AG04450 (cell line): ENCODE results near the gene FGF22. TPM values are rescaled to one million over a fixed set of nuclear protein-coding genes. Genes with fewer than 3 reads are reported as not detected.

Experiments
- CTCF ChIA-PET: fragments of 300-600, 350-600 bp; formaldehyde crosslinking; extraction: SDS; loops from one replicate; lab custom pipeline; 2022; ENCODE audit warnings: antibody characterized with exemption, inconsistent platforms; lab: Charles Lee
- POLR2A ChIA-PET: fragments of 350-600 bp; formaldehyde crosslinking; extraction: SDS; loops from one replicate; lab custom pipeline; 2021; ENCODE audit warnings: antibody characterized with exemption, inconsistent platforms; lab: Yijun Ruan, JAX
- DNase-seq: peaks from one replicate; pipeline ENCODE4 v3.0.0-alpha.2; 2011; ENCODE audit warnings: low read depth, low spot score
- H3K27ac ChIP-seq: one replicate; pipeline ENCODE4 v1.5.1; 2012; ENCODE audit warnings: low read depth, low read length, control low read depth
- H3K27me3 ChIP-seq: one replicate; pipeline ENCODE4 v1.6.0; 2012; ENCODE audit warnings: low read length; ENCODE audit not compliant: control insufficient read depth, insufficient read depth
- H3K4me3 ChIP-seq: 2 replicates; pipeline ENCODE4 v1.5.1; 2011; ENCODE audit warnings: mild to moderate bottlenecking, low read depth, low read length, control low read depth
- H3K9me3 ChIP-seq: 2 replicates; pipeline ENCODE4 v1.5.1; 2012; ENCODE audit warnings: low read length; ENCODE audit not compliant: control insufficient read depth, insufficient read depth
- polyA plus RNA-seq: library from polyadenylated mRNA; depleted of rRNA; stranded (reverse); fragments of >200 nt; gene quantifications from 2 replicates; pipeline ENCODE4 v1.2.3, GENCODE V29; 2011
- TF ChIP-seq, protein P1 (sequence below): IDR thresholded peaks from 2 replicates; pipeline ENCODE4 v1.5.1; 2011; ENCODE audit warnings: low read depth, low read length, control low read depth, inconsistent platforms

FGF22 gene
- polyA plus RNA-seq, 1 experiment: not detected

DNA sequence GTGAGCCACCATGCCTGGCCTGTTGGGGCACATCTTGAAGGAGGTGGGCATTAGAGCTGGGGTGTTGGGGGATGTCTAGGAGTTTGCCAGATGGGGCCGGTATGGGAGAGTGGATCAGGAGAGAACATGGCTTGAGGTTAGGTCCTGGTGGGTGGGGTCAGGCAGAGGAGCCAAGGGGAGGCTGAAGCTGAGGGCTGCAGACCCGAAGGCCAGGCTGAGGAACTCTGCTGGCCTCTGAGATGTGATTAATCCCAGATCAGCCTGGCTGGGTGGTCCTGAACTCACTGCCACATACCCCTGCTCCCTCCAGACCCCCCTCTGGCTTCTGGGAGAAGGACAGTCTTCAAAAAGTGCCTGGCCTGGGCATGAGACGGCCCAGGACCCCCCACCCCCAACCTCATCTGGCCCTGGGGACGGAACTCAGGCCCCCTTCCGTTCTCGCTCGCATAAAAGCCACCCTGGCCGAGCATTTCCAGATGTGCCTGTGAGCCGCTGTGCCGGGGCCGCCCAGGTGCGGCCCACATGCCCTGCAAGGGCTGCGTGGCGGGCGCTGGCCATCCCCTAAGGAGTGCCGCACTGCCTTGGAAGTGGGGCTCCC, 39.2 kb downstream of the FGF22 start:
- ChIA-PET CTCF (no interaction called here), POLR2A (interaction anchor here (0.8 to 1.4 kb wide), 2 partner anchors 9 to 40 kb away, joined by 3 read pairs; no protein-coding TSS in a partner anchor)
- DNase-seq: no peak
- Histone ChIP-seq H3K4me3 (peak overlapping the region; percentile 63), H3K27ac (peak overlapping the region; percentile 70), H3K27me3 (no peaks in the 10 kb centered on the region), H3K9me3 (no peaks in the 10 kb centered on the region; the same call in 1 of the 2 replicates)
- TF ChIP-seq, protein P1, sequence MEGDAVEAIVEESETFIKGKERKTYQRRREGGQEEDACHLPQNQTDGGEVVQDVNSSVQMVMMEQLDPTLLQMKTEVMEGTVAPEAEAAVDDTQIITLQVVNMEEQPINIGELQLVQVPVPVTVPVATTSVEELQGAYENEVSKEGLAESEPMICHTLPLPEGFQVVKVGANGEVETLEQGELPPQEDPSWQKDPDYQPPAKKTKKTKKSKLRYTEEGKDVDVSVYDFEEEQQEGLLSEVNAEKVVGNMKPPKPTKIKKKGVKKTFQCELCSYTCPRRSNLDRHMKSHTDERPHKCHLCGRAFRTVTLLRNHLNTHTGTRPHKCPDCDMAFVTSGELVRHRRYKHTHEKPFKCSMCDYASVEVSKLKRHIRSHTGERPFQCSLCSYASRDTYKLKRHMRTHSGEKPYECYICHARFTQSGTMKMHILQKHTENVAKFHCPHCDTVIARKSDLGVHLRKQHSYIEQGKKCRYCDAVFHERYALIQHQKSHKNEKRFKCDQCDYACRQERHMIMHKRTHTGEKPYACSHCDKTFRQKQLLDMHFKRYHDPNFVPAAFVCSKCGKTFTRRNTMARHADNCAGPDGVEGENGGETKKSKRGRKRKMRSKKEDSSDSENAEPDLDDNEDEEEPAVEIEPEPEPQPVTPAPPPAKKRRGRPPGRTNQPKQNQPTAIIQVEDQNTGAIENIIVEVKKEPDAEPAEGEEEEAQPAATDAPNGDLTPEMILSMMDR: no peak

DNA sequence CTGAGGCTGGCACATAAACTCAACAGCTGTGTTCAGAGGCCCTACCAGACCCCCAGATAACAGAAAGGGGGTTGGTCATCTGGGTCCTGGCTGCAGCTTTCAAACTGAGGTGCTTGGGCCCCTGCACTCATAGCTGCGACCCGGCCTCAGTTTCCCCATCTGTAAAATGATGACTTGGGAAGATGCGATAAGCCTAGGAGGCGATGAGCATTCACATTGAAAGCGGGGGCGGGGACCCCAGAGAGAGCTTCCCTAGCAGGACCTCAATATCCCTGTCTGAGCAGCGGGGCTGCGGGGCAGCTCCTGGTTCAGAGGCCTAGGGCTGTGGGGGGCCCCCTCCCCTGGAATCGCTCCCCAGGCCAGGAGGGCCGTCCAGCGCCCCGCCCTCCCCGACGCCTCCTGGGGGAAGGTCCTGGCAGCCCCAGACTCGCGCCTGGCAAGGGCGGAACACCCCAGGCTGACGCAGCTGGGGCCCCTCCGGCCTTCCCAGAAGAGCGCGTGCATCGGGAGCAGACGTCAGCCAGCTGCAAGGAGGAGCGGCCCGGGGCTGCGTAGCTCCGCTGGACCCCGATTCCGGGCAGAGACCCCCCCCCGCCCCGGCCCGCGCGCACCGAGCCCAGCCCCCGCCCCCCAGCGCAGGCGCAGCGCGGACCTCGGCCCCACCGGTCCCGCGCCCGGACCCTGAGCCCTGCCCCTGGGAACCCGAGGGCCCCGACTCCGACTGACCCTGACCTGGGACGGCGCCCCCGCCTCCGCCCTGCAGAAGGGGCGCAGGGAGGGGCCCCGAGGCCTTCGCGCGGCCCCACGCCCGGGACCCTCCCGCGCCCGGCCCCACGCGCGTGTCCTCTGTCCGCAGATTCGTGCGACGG, 40.0 kb downstream of the FGF22 start:
- ChIA-PET POLR2A (interaction anchor here (0.8 to 1.4 kb wide), 3 partner anchors 8 to 73 kb away, joined by 3 read pairs; no protein-coding TSS in a partner anchor), CTCF (interaction anchor here (0.6 kb wide), 1 partner anchor 64 kb away, joined by 7 read pairs; no protein-coding TSS in a partner anchor)
- H3K4me3 ChIP-seq: peak overlapping the region; percentile 63
- peak overlapping the region; percentile 70 for H3K27ac ChIP-seq
- TF ChIP-seq, protein P1: no peak
- peak; percentile 48 for DNase-seq
- H3K27me3 ChIP-seq: no peaks in the 10 kb centered on the region
- H3K9me3 ChIP-seq: no peaks in the 10 kb centered on the region; the same call in 1 of the 2 replicates

DNA sequence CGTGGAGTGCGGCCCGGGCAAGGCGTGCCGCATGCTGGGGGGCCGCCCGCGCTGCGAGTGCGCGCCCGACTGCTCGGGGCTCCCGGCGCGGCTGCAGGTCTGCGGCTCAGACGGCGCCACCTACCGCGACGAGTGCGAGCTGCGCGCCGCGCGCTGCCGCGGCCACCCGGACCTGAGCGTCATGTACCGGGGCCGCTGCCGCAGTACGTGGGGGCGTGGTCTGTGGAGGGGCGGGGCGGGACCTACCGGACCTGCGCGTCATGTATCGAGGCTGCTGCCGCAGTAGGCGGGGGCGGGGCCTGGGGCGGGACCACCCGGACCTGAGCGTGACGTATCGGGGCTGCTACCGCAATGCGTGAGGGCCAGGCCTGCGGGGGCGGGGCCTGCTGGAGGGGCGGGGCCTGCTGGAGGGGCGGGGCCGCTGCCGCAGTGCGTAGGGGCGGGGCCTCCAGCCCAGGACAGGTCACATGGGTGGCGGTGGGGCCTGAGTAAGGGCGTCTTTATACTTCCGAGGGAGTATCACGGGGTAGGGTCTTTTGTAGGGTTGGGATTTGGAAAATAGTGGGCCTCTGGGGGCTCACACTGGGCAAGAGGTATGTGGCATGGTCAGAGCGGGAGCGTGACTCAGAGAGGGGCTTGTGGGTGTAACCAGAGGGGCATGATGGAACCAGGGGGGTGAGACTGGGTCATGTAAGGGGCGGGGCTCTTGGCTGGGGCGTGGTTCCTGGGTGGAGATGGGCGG, 40.8 kb downstream of the FGF22 start:
- H3K4me3 ChIP-seq: peak overlapping the region; percentile 65

More for the DNA sequence above, 40.8 kb downstream of the FGF22 start:
- peak; percentile 97 for DNase-seq
- Histone ChIP-seq H3K27ac (peak overlapping the region; percentile 84), H3K9me3 (peaks cover 4% of the 10 kb centered on the region; the same call in 1 of the 2 replicates), H3K27me3 (no peaks in the 10 kb centered on the region)
- POLR2A ChIA-PET: interaction anchor here (0.5 to 1.4 kb wide), 5 partner anchors 7 to 1221 kb away, joined by 3 to 4 read pairs (median 3); no protein-coding TSS in a partner anchor
- TF ChIP-seq, protein P1: peak; percentile 29
- CTCF ChIA-PET: interaction anchor here (0.6 kb wide), 1 partner anchor 28 kb away, joined by 4 read pairs; the partner anchor contains the start of gene PALM
